Pancreas (tissue), 10 donors: ENCODE results near the gene RRM2. TPM values are rescaled to one million over a fixed set of nuclear protein-coding genes. Genes with fewer than 3 reads are reported as not detected.
"Not testable (repeated sequence)": the region's sequence is repeated elsewhere in the genome, so short reads cannot be mapped to it uniquely, and the experiment has no call there.

Experiments
- ATAC-seq, 4 donors: fragments of 200-7000 bp; cut with Tn5 transposase; one replicate each; pipeline versions ENCODE4 v1.8.0 to v1.9.1; 2020; ENCODE audit warnings: mild to moderate bottlenecking in 4 of 4, moderate library complexity in 4 of 4
- DNase-seq, 6 donors: peaks; one replicate each; pipeline ENCODE4 v3.0.0-alpha.2; 2020
- FAIRE-seq: peaks from 2 replicates; lab custom pipeline; 2012; peaks lifted over from hg19 to GRCh38; lab: Jason Lieb, UNC
- H3K27ac ChIP-seq, 4 donors: fragments of 200-600 bp; sonication (generic); 1 replicate in 3 of 4; 2 replicates in 1 of 4; pipeline versions ENCODE4 v1.5.0 to v1.8.0; 2020
- H3K27me3 ChIP-seq, 4 donors: fragments of 200-600 bp; one replicate each; pipeline ENCODE4 v1.8.0; 2021
- H3K36me3 ChIP-seq, 3 donors: fragments of 200-600 bp; sonication (generic) in 1 of 3; one replicate each; pipeline versions ENCODE4 v1.5.0 to v1.8.0; 2020 to 2021
- H3K4me1 ChIP-seq, 3 donors: fragments of 200-600 bp; one replicate each; pipeline ENCODE4 v1.8.0; 2021
- H3K4me3 ChIP-seq, 4 donors: fragments of 200-600 bp; sonication (generic) in 2 of 4; one replicate each; pipeline versions ENCODE4 v1.5.0 to v1.8.0; 2020 to 2021
- H3K9me3 ChIP-seq, 4 donors: fragments of 200-600 bp; one replicate each; pipeline ENCODE4 v1.8.0; 2021
- CTCF ChIP-seq, 4 donors: fragments of 200-600 bp; sonication (generic) in 3 of 4; IDR thresholded peaks; one replicate each; pipeline versions ENCODE4 v1.5.0 to v1.8.0; 2021; ENCODE audit warnings: antibody characterized with exemption in 4 of 4
- whole genome bisulfite sequencing, 2 donors: extraction: QIAGEN DNeasy Blood & Tissue Kit; methylation state at CpG; one replicate each; pipeline ENCODE4 v1.1.7; 2013; 5-methylcytosine and 5-hydroxymethylcytosine counted together
- intact Hi-C, 3 donors: fragments of 100-400 bp; cut with DNase I; formaldehyde crosslinking; loops; one replicate each; pipeline versions ENCODE4 v1.11.1 to v1.14.2; 2022
- polyA plus RNA-seq, 2 donors: library from polyadenylated mRNA; stranded (reverse); fragments of 200-250 nt; gene quantifications; one replicate each; pipeline ENCODE4 v1.2.3, GENCODE V29; 2013
- total RNA-seq, 6 donors: library from RNA; stranded (reverse); fragmentation: NEBNext Ultra II Directional in 4 of 6; extraction: Animal tissue kit (Norgen Biotek cat#: 25700) in 4 of 6; gene quantifications; one replicate each; pipeline versions ENCODE4 v1.2.1 to v1.2.4, GENCODE V29; 2021 to 2023
- donor health status: healthy with polysubstance abuse.
- donor health status: DM: no; HTN: no; CAD: no; lungs with moderate emphysema.
- donor health status: DM: no; HTN: no; CAD: no.
- donor health status: control.
- donor health status: control.
- donor health status: Bipolar disorder and iron deficiency.
- donor health status: DM: yes; HTN: yes; CAD: no.
- donor health status: DM: no; HTN: no; CAD: no.
- donor health status: DM: no; HTN: no; CAD: no.
- donor health status: DM: yes; HTN: yes; CAD: no.

RRM2 gene
- total and polyA plus RNA-seq, 8 donors, result 0.16 to 3.0 (median 1.3) TPM

- no peak for ATAC-seq
- intact Hi-C loops, result no loop called here
These were observed 27.4 kb upstream of the RRM2 start for GRCh38 chr2:10095175-10095574.

GRCh38 chr2:10096641-10097040, 25.9 kb upstream of the RRM2 start:
- Histone ChIP-seq H3K4me1 (peaks cover 0 to 4% (median 0%) of the 10 kb centered on the region in 3 donors), H3K27ac (no peak overlapping the region), H3K9me3 (no peaks in the 10 kb centered on the region), H3K36me3 (no peaks in the 10 kb centered on the region), H3K27me3 (no peaks in the 10 kb centered on the region), H3K4me3 (no peak overlapping the region)
- no peak for FAIRE-seq
- no peak for ATAC-seq
- peak in 1 of 6 donors; percentile 19 for DNase-seq
- WGBS, 2 donors, result 92 to 93% methylated on average over 9 to 10 of the region's 10 CpGs
- intact Hi-C loops, result no loop called here
- TF ChIP-seq CTCF (IDR thresholded peaks at IDR 0.05), result no peak

More at GRCh38 chr2:10095175-10095574, 27.4 kb upstream of the RRM2 start:
- Histone ChIP-seq H3K4me3 (no peak overlapping the region), H3K4me1 (peaks cover 0 to 4% (median 0%) of the 10 kb centered on the region in 3 donors), H3K36me3 (no peaks in the 10 kb centered on the region), H3K27ac (no peak overlapping the region), H3K9me3 (no peaks in the 10 kb centered on the region), H3K27me3 (no peaks in the 10 kb centered on the region)
- FAIRE-seq (no peak), DNase-seq (peak in 1 of 6 donors; percentile 17)
- no peak for TF ChIP-seq CTCF (IDR thresholded peaks at IDR 0.05)
- 78 to 85% methylated on average over 9 of the region's 9 CpGs for WGBS, 2 donors

GRCh38 chr2:10097352-10098148, 25.0 kb upstream of the RRM2 start:
- ATAC-seq (peak; percentile 96 to 100 (median 99)), DNase-seq (peak; percentile 54 to 87 (median 75)), FAIRE-seq (no peak)
- no peaks in the 10 kb centered on the region for H3K36me3 ChIP-seq
- no peaks in the 10 kb centered on the region for H3K9me3 ChIP-seq
- TF ChIP-seq CTCF (IDR thresholded peaks at IDR 0.05), result peak; percentile 71 to 94 (median 92)
- no peaks in the 10 kb centered on the region for H3K27me3 ChIP-seq
- 28 to 30% methylated on average over 16 of the region's 16 CpGs for WGBS, 2 donors
- intact Hi-C loops, result no loop called here
- H3K4me1 ChIP-seq, result peaks cover 0 to 4% (median 0%) of the 10 kb centered on the region in 3 donors
- no peak overlapping the region for H3K4me3 ChIP-seq
- no peak overlapping the region for H3K27ac ChIP-seq

GRCh38 chr2:10101491-10101890, 21.0 kb upstream of the RRM2 start:
- Histone ChIP-seq H3K27ac (no peak overlapping the region), H3K36me3 (no peaks in the 10 kb centered on the region), H3K4me1 (peaks cover 0 to 4% (median 0%) of the 10 kb centered on the region in 3 donors), H3K27me3 (no peaks in the 10 kb centered on the region), H3K9me3 (no peaks in the 10 kb centered on the region), H3K4me3 (no peak overlapping the region)
- 73 to 76% methylated on average over 7 of the region's 7 CpGs for WGBS, 2 donors
- TF ChIP-seq CTCF (IDR thresholded peaks at IDR 0.05), result no peak
- FAIRE-seq (no peak), DNase-seq (no peak), ATAC-seq (no peak)
- intact Hi-C loops, result no loop called here

- FAIRE-seq (no peak), DNase-seq (peak in 1 of 6 donors; percentile 13), ATAC-seq (no peak)
- Histone ChIP-seq H3K27ac (no peak overlapping the region), H3K4me1 (no peaks in the 10 kb centered on the region), H3K4me3 (no peak overlapping the region), H3K9me3 (no peaks in the 10 kb centered on the region), H3K27me3 (no peaks in the 10 kb centered on the region), H3K36me3 (no peaks in the 10 kb centered on the region)
- TF ChIP-seq CTCF (IDR thresholded peaks at IDR 0.05), result no peak
- intact Hi-C loops, result no loop called here
- 85 to 87% methylated on average over 5 to 6 of the region's 6 CpGs for WGBS, 2 donors
These were observed 19.4 kb upstream of the RRM2 start for GRCh38 chr2:10103179-10103578.

- DNase-seq, H3K4me1 ChIP-seq, H3K27me3 ChIP-seq, FAIRE-seq, H3K9me3 ChIP-seq, H3K36me3 ChIP-seq, ATAC-seq, intact Hi-C loops, H3K4me3 ChIP-seq, H3K27ac ChIP-seq: not testable (repeated sequence)
These were observed 17.6 kb upstream of the RRM2 start for GRCh38 chr2:10104906-10105305.
